Epidermal melanocyte (primary cell): ENCODE measurements around the gene DCLK2.
A peak's percentile ranks its signal among the peaks of the same experiment; 100 is the strongest.
"Not testable (repeated sequence)": the region's sequence is repeated elsewhere in the genome, so short reads cannot be mapped to it uniquely, and the experiment has no call there.

Experiments
- DNase-seq: peaks from one replicate; pipeline ENCODE4 v3.0.0; 2011; ENCODE audit warnings: low spot score; ENCODE audit not compliant: insufficient read length

Gene DCLK2

DNA sequence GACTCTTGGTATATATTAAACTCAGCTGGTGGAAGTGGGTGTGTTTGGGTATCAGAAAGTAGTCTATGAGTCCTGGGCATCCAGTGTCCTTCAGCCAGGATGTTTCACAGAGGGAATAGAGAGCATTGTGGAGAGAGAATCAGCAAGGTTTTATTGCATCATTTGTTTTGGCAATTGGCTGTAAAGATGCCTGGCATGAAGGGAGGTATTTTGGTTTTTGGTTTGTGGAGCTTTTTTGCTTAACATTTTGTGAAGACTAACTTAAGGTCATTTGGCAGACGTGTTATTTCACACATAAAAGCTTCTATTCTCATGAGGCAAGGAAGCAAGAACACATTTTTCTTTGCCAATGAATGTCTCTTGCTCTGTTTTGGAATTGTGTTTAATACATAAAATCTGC, 71.1 kb downstream of the DCLK2 start:
- DNase-seq, result no peak

DNA sequence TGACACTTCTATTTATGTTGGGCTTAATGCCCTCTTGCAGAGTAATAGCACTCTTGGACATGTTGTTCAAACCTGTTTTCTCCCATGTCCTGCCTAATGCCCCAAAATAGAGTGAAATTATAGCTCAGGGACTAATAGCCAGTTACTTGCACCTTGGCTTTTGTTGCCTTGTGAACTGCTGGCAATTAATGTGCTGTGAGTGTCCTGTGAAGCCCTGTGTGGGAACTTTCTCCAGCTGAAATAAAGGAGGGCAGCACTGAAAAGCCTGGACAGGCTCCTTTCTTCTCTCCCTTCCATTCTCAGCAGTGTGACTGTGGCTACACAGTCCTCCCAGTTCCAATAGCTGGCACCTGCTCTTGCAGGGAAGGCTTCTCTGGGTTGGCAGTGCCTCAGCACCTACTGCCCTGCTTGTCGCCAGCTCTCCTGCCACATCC, 72.4 kb downstream of the DCLK2 start:
- no peak for DNase-seq

DNA sequence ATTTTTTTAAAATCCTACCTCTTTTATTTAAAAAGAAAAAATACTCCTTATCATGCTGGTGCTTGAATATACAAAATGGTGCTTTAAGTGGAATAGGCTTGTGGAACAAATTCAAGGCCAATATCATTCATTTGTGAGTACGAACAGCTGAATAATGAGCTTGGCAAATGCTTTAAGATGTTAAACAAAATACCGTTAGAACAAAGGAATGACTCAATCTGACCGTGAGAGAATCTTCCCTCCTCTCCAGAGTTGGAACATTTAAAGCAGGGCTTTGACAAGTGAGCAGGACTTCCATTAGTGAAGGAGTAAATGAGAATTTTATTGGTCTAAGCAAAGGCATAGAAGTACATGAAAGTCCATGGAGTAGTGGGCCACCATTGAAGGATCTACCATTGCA, 74.5 kb downstream of the DCLK2 start:
- DNase-seq, result no peak

DNA sequence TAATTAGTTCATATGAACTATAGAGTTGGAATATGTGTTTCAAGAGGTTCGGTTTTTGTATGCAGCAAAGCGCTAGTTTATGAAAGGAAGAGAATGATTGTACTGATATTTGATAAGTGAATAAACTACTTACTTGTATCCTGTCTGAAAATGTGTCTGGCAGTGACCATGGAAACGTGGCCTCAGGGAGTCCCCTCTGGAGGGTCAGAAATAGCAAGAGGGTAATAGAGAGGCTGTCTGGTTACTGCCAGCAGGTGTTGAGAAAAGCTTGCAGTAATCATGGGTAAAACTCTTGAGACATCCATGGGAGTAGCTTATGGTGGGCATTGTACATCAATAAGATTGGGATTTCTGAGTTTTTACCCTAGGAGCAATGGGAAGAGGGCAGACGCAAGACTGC, 77.1 kb downstream of the DCLK2 start:
- DNase-seq, result no peak

DNA sequence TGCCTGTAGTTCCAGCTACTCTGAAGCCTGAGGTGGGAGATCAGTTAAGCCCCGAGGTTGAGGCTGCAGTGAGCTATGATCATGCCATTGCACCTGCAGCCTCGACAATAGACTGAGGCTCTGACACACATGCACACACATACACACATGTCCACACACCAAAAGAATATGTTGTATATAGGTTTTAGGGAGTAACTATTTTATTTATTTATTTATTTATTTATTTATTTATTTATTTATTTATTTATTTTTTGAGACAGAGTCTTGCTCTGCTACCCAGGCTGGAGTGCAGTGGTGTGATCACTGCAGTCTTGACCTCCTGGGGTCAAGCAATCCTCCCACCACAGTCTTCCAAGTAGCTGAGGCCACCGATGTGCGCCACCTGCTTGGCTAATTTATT, 78.3 kb downstream of the DCLK2 start:
- DNase-seq, result no peak

- DNase-seq, result no peak
Observed at GRCh38 chr4:150158041-150158440, 79.8 kb downstream of the DCLK2 start.

DNA sequence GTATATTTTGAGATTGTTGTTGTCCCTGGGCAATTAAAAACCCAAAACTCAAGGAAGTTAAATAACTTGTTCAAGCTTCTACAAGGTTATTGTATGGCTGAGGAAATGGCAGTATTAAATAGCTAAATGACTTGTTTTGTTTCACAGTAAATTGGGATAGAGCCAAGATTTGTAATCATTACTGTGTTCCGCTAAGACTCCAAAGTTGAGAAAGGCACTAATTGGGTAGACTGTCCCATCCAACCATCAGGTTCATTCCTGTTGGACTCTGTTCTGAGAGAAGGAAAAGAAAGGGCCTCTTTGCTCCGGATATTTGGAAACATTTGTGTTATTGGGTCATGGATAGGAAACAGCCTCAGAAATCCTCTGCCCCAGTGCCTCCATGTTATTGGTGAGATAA, 82.2 kb downstream of the DCLK2 start:
- DNase-seq, result no peak

DNA sequence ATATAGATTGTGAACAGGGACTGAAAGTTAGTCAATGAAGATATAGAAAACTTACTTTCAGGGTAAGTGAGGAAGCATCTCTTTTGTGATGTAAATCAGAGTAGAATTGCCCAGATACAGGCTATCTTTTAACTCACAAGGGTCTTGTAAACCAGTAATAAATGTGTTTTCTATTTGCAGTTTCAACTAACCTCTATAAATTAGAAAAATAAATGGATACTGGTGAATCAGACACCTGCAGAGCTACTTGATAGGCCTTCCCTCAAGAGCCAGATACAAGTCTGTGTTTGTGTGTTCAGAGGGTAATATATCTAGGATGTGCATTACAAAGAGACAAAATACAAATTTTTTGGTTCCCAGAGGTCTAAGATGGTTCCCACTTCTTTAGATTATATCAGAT, 82.9 kb downstream of the DCLK2 start:
- no peak for DNase-seq

- DNase-seq, result not testable (repeated sequence)
Observed at GRCh38 chr4:150162020-150162419, 83.8 kb downstream of the DCLK2 start.

- DNase-seq, result no peak
Observed at GRCh38 chr4:150164055-150164454, 85.8 kb downstream of the DCLK2 start.

DNA sequence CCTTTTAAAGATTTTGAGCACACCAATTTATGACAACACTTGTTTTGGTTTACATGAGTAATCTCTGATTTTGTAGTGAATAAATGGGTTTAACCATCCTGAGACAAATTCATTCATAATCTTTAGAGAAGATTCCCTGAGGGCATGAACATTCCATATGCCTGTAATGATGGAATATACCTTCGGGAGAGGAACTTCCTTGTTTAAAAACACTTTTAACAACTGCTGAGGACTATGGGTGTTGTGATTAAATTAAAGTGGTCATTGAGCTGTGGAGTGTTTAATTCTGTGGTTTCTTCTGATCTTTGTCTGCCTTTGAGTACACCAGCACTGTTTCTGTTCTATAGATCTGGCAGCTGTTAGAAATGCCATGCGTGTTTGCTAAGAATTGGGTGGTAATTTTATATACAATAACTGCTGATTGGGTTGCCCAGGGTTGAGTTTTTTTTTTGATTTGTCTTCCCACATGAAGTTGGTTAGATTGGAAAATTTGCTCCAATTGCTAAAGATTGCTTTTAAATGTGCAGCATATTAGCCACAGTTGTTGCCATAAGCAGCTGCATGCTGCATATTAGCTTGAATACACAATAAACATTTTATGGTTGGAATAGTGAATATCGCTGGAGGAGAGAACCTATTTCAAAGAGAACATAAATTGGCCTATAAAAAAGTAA, 86.8 kb downstream of the DCLK2 start:
- no peak for DNase-seq

DNA sequence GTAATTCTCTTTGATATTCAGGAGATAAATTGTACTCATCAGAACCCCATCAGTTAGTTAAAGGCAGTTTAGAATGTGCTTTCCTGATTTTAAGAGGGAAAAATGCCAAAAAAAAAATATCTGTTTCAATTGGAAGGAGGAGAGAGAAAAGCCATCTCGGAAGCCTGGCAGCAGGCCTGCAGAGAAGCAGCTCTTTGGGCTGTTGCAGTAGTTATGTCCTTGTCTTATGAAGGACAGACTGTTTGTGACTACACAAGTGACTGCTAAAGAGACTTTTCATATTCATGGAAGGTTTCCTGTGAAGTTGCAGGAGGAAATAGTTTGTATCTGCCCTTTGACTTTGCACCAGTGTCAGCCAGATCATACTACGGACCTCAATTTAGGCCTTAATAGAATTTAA, 88.8 kb downstream of the DCLK2 start:
- DNase-seq, result no peak

GRCh38 chr4:150173432-150173861, 95.2 kb downstream of the DCLK2 start:
- DNase-seq, result no peak

DNA sequence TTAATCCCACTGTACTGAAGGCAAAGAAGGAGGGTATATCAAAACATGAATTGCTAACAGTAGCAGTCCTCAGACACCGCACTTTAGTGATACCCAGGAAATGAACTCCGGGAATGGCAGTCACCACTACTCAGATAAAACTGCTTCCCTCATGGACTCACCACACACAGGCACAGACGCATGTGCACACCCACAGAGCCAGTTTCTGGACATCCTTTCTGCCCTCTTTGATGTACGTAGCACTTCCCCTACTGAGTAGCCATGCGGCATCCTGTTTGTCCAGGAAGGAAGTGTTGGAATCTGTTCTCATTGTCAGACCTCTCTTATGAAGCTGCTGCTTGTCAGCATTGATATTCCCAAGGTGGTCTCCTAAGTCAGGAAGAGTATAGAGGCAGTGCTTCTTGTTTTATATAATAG, 95.7 kb downstream of the DCLK2 start:
- DNase-seq, result no peak

GRCh38 chr4:150176547-150176946, 98.3 kb downstream of the DCLK2 start:
- peak; percentile 89 for DNase-seq

GRCh38 chr4:150178161-150178560, 99.9 kb downstream of the DCLK2 start:
- no peak for DNase-seq

DNA sequence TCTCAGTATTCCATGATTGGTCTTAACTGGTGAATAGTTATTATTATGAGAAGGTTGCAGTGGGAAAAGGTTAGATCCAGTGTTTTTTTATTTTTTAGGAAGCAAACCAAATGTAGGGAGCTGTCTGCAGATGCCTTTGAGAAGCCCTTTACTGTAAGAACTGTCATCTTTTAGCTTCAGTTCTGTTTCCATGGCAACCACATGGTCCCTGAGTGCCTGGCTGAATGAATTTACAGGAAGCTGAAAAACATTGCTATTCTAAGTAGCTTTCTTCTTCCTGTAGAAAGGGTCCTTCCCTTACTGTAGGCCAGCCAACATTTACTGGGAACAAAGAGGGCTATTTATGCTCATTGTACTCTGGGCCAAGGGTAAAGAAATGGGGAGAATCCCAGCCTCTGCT, 103.3 kb downstream of the DCLK2 start:
- no peak for DNase-seq

- no peak for DNase-seq
Observed at GRCh38 chr4:150182794-150183193, 104.5 kb downstream of the DCLK2 start.

DNA sequence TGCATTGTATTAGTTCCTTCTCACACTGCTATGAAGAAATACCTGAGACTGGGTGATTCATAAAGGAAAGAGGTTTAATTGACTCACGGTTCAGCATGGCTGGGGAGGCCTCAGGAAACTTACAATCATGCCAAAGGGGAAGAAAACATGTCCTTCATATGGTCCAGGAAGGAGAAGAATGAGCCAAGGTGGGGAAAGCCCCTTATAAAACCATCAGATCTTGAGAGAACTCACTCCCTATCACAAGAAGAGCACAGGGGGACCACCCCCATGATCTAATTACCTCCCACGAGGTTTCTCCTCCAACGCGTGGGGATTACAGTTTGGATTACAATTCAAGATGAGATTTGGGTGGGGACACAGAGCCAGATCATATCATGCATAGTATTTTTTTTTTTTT, 106.8 kb downstream of the DCLK2 start:
- not testable (repeated sequence) for DNase-seq

DNA sequence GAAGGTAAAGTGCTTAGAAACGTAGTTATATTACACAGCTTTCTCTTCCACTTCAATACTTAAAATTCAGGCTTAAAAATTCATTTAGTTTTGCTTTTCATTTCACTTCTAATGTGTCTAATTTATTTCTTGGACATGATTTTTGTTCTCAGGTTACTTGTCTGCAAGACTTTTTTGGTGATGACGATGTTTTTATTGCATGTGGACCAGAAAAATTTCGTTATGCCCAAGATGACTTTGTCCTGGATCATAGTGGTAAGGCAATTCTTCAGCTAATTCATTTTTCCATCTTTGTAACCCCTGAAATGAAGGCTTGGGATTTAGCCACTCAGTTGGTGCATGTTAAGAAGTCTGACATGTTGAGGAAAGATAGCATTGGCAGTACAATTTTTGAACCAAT, 114.7 kb downstream of the DCLK2 start:
- no peak for DNase-seq

- DNase-seq, result not testable (repeated sequence)
Observed at GRCh38 chr4:150197256-150197655, 119.0 kb downstream of the DCLK2 start.

GRCh38 chr4:150199056-150199455, 120.8 kb downstream of the DCLK2 start:
- DNase-seq, result no peak

DNA sequence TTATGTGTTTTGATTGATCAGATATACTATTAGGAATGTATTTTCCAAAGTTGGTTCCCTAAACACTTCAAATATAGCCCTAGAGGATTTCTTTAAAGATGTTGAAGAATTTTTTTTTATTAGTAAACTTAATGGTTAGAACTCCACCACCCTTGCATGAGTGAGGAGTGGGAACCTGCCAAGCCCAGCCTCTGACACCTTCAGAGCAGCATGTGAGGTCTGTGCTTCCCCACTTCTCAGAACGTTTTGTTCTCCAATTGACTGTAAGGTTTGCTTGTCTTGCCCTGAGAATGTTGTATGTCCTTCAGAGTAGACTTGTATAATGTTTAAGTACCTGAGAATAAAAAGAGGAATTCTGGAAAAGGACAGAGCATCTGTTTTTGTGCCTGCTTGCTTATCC, 126.8 kb downstream of the DCLK2 start:
- DNase-seq, result no peak

DNA sequence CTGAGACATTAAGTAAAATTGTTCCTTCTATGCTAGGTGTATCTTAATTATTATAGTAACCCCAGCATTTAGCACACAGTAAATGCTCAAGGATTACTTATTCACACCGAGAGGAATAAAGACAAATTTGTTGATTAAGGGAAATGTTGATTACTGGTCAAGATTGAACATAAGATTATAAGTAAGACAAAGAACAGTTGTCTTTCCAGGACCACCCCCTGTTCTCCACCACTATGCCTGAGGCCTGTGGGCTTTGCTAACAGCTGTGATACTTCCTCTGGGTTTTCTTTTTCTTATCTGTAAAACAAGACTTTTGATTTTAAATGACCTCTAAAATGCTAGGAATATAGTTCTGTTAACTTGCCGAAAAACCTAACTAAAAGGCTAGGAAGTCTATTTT, 128.0 kb downstream of the DCLK2 start:
- no peak for DNase-seq
